A549 (cell line): ENCODE data around the gene UTP3. TPM values are rescaled to one million over a fixed set of nuclear protein-coding genes. Genes with fewer than 3 reads are reported as not detected.
"Not testable (repeated sequence)": the region's sequence is repeated elsewhere in the genome, so short reads cannot be mapped to it uniquely, and the experiment has no call there.

Source experiments
- ATAC-seq, 2 experiments: fragments of 200-7000 bp in 1 of 2; fragments of >200 bp in 1 of 2; cut with Nextera tagmentation in 1 of 2; cut with Tn5 transposase in 1 of 2; 3 replicates each; pipeline versions ENCODE4 v1.8.0 to v1.9.1; 2018 to 2020; ENCODE audit warnings: mild to moderate bottlenecking in 1 of 2, moderate library complexity in 1 of 2
- CTCF ChIA-PET: fragments of 300-600 bp; sonication (Branson Sonifier 250); formaldehyde crosslinking; extraction: SDS; loops from one replicate; lab custom pipeline; 2021; ENCODE audit warnings: antibody characterized with exemption, inconsistent platforms; lab: Yijun Ruan, JAX
- POLR2A ChIA-PET: fragments of 350-600 bp; formaldehyde crosslinking; extraction: SDS; loops from one replicate; lab custom pipeline; 2021; ENCODE audit warnings: antibody characterized with exemption, inconsistent platforms; lab: Yijun Ruan, JAX
- DNase-seq, 2 experiments: peaks; one replicate each; pipeline versions ENCODE4 v3.0.0 to v3.0.0-alpha.2; 2011 to 2016; ENCODE audit warnings: low read depth in 1 of 2, low spot score in 1 of 2
- FAIRE-seq: peaks from 2 replicates; lab custom pipeline; 2011; peaks lifted over from hg19 to GRCh38; lab: Jason Lieb, UNC
- H3K27ac ChIP-seq, 2 experiments: fragments of >200 bp; sonication (Bioruptor Twin); formaldehyde crosslinking; 3 replicates each; pipeline ENCODE4 v1.5.1; 2016 to 2017
- H3K4me1 ChIP-seq: fragments of >200 bp; sonication (Bioruptor Twin); formaldehyde crosslinking; 3 replicates; pipeline ENCODE4 v1.6.1; 2016
- H3K4me2 ChIP-seq: fragments of >200 bp; sonication (Bioruptor Twin); formaldehyde crosslinking; 3 replicates; pipeline ENCODE4 v1.6.1; 2016
- H3K4me3 ChIP-seq: fragments of >200 bp; sonication (Bioruptor Twin); formaldehyde crosslinking; 3 replicates; pipeline ENCODE4 v1.5.1; 2016
- H3K9me3 ChIP-seq: fragments of >200 bp; sonication (Bioruptor Twin); formaldehyde crosslinking; 3 replicates; pipeline ENCODE4 v1.6.1; 2016
- CEBPB ChIP-seq, 2 experiments: fragments of >200 bp in 1 of 2; sonication (Bioruptor Twin) in 1 of 2; formaldehyde crosslinking in 1 of 2; IDR thresholded peaks; 2 replicates each; pipeline ENCODE4 v1.6.1; 2012 to 2016
- CHD2 ChIP-seq: fragments of 150-350 bp; IDR thresholded peaks from 2 replicates; pipeline ENCODE4 v1.6.1; 2014; ENCODE audit warnings: low read length; ENCODE audit not compliant: partially characterized antibody
- CHD4 ChIP-seq: fragments of 200-600 bp; sonication (generic); IDR thresholded peaks from 2 replicates; pipeline ENCODE4 v1.6.1; 2016; ENCODE audit warnings: antibody characterized with exemption, mild to moderate bottlenecking, borderline replicate concordance
- FOSB ChIP-seq: fragments of 250-450 bp; sonication (Bioruptor Pico); IDR thresholded peaks from 2 replicates; pipeline ENCODE4 v1.5.0; 2020; ENCODE audit warnings: mild to moderate bottlenecking, moderate library complexity
- FOSL2 ChIP-seq, 2 experiments: fragments of 450-650 bp in 1 of 2; fragments of >200 bp in 1 of 2; sonication (Bioruptor Twin) in 1 of 2; formaldehyde crosslinking; IDR thresholded peaks; 2 replicates each; pipeline versions ENCODE4 v1.5.0 to v1.6.1; 2016 to 2020; ENCODE audit warnings: mild to moderate bottlenecking in 1 of 2, moderate library complexity in 1 of 2
- FOXS1 ChIP-seq: fragments of 250-450 bp; sonication (Bioruptor Pico); IDR thresholded peaks from 2 replicates; pipeline ENCODE4 v1.5.0; 2020; ENCODE audit warnings: mild to moderate bottlenecking, moderate library complexity
- HEYL ChIP-seq: fragments of 250-450 bp; sonication (Bioruptor Pico); IDR thresholded peaks from 2 replicates; pipeline ENCODE4 v1.8.0; 2021; ENCODE audit warnings: mild to moderate bottlenecking, moderate library complexity
- JUN ChIP-seq, 2 experiments: fragments of >200 bp; sonication (Bioruptor Twin); formaldehyde crosslinking; IDR thresholded peaks; 2 replicates in 1 of 2; 3 replicates in 1 of 2; pipeline ENCODE4 v1.6.1; 2016 to 2017
- JUNB ChIP-seq: fragments of >200 bp; sonication (Bioruptor Twin); formaldehyde crosslinking; IDR thresholded peaks from 2 replicates; pipeline ENCODE4 v1.6.1; 2016
- KDM1A ChIP-seq: fragments of 200-600 bp; sonication (generic); IDR thresholded peaks from 2 replicates; pipeline ENCODE4 v1.6.1; 2016; ENCODE audit warnings: low read depth, mild to moderate bottlenecking
- MYC ChIP-seq: IDR thresholded peaks from 2 replicates; pipeline ENCODE4 v1.6.1; 2012; ENCODE audit warnings: mild to moderate bottlenecking, inconsistent platforms, low read length, improper control_type of control experiment, borderline replicate concordance
- NPAS2 ChIP-seq: fragments of 250-450 bp; sonication (Bioruptor Pico); IDR thresholded peaks from 2 replicates; pipeline ENCODE4 v1.8.0; 2022; ENCODE audit warnings: mild to moderate bottlenecking, moderate library complexity, borderline replicate concordance
- PHF8 ChIP-seq: fragments of 200-600 bp; sonication (generic); IDR thresholded peaks from 2 replicates; pipeline ENCODE4 v1.6.1; 2016; ENCODE audit warnings: low read depth, mild to moderate bottlenecking, antibody characterized with exemption, moderate library complexity, borderline replicate concordance
- RARB ChIP-seq: fragments of 250-450 bp; sonication (Bioruptor Pico); IDR thresholded peaks from 2 replicates; pipeline ENCODE4 v1.8.0; 2021; ENCODE audit warnings: mild to moderate bottlenecking, moderate library complexity
- RNF2 ChIP-seq: fragments of 200-600 bp; sonication (generic); IDR thresholded peaks from 2 replicates; pipeline ENCODE4 v1.6.1; 2016; ENCODE audit warnings: low read depth, mild to moderate bottlenecking, antibody characterized with exemption, moderate library complexity, borderline replicate concordance
- SREBF2 ChIP-seq: fragments of 450-650 bp; IDR thresholded peaks from 2 replicates; pipeline ENCODE4 v1.6.1; 2014; ENCODE audit warnings: mild to moderate bottlenecking, moderate library complexity
- TP53 ChIP-seq: fragments of 250-450 bp; sonication (Bioruptor Pico); IDR thresholded peaks from 2 replicates; pipeline ENCODE4 v1.5.0; 2021; ENCODE audit warnings: mild to moderate bottlenecking, moderate library complexity
- WGBS: methylation state at CpG from one replicate; pipeline ENCODE4 v1.1.6; 2017; ENCODE audit errors: missing lambda C conversion rate; 5-methylcytosine and 5-hydroxymethylcytosine counted together
- polyA plus RNA-seq, 4 experiments: library from polyadenylated mRNA; depleted of rRNA in 3 of 4; stranded (reverse); fragments of >200 nt; fragmentation: RNase III in 1 of 4; extraction: RNeasy Plus Mini Kit Qiagen cat#74134 plus additional on column Dnase treatment in 1 of 4; gene quantifications; 2 replicates in 3 of 4; 3 replicates in 1 of 4; pipeline ENCODE4 v1.2.3, GENCODE V29; 2011 to 2017
- TF ChIP-seq, protein P1 (sequence below): fragments of >200 bp; sonication (Bioruptor Twin); formaldehyde crosslinking; IDR thresholded peaks from 3 replicates; pipeline ENCODE4 v1.5.1; 2016
- TF ChIP-seq, protein P2 (sequence below): fragments of >200 bp; sonication (Bioruptor Twin); formaldehyde crosslinking; IDR thresholded peaks from 3 replicates; pipeline ENCODE4 v1.6.1; 2016

The UTP3 gene
- polyA plus RNA-seq, 2 of the 4 experiments (the other 2 are of a cell fraction): 24.8 to 44.6 TPM

DNA sequence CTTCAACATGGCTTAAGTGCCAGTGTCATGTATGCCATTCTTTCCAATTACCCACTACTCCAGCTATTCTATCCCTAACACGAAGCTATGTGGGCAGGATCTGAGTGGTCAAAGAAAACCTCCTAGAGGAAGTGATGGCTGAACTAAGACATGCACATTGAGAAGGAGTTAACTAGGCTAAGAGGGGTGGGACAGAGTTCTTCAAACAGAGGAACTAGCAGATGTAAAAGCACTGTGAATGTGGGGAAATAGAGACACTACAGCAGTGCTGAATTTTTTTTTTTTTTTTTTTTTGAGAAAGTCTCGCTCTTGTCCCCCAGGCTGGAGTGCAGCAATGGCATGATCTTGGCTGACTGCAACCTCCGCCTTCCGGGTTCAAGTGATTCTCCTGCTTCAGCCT lies 28.2 kb upstream of the UTP3 start:
- FAIRE-seq: no peak

DNA sequence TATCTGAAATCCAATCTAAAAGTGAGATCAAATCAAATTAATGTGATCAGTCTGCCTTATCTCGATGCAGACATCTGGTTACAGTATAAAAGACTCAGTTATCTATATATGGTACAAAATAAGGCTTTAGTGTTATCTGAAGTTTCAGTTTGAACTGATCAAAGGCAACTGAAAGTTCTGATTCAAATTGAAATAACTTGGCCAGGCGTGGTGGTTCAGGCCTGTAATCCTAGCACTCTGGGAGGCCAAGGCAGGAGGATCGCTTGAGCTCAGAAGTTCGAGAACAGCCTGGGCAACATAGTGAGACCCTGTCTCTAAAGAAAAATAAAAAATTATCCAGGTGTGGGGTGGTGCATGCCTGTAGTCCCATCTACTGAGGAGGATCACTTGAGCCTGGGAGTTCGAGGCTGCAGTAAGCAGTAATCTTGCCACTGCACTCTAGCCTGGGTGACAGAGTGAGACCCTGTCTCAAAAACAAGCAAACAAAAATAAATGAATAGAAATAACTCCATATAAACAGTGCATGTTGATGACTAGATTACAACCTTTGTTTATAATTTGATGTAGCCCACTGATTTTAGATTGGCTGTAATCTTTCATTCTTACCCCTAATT lies 26.9 kb upstream of the UTP3 start:
- DNase-seq, POLR2A ChIA-PET, H3K27ac ChIP-seq, ATAC-seq, H3K9me3 ChIP-seq, H3K4me3 ChIP-seq, H3K4me2 ChIP-seq, H3K4me1 ChIP-seq, FAIRE-seq, CTCF ChIA-PET: not testable (repeated sequence)
- WGBS: 74% methylated on average over 5 of the region's 5 CpGs

More for the DNA sequence above, 28.2 kb upstream of the UTP3 start:
- no peak for TF ChIP-seq CHD2
- TF ChIP-seq, protein P1, sequence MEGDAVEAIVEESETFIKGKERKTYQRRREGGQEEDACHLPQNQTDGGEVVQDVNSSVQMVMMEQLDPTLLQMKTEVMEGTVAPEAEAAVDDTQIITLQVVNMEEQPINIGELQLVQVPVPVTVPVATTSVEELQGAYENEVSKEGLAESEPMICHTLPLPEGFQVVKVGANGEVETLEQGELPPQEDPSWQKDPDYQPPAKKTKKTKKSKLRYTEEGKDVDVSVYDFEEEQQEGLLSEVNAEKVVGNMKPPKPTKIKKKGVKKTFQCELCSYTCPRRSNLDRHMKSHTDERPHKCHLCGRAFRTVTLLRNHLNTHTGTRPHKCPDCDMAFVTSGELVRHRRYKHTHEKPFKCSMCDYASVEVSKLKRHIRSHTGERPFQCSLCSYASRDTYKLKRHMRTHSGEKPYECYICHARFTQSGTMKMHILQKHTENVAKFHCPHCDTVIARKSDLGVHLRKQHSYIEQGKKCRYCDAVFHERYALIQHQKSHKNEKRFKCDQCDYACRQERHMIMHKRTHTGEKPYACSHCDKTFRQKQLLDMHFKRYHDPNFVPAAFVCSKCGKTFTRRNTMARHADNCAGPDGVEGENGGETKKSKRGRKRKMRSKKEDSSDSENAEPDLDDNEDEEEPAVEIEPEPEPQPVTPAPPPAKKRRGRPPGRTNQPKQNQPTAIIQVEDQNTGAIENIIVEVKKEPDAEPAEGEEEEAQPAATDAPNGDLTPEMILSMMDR: no peak
- no peak for TF ChIP-seq MYC
- no peak for TF ChIP-seq FOSL2 (IDR thresholded peaks at IDR 0.05)
- no peak for TF ChIP-seq FOSL2 (CRISPR knock-in tag; IDR thresholded peaks at IDR 0.05)
- no peak for TF ChIP-seq NPAS2 (CRISPR knock-in tag)
- TF ChIP-seq PHF8: no peak
- no peak for TF ChIP-seq JUNB
- TF ChIP-seq RARB (CRISPR knock-in tag): no peak
- TF ChIP-seq RNF2: no peak
- TF ChIP-seq, protein P2, sequence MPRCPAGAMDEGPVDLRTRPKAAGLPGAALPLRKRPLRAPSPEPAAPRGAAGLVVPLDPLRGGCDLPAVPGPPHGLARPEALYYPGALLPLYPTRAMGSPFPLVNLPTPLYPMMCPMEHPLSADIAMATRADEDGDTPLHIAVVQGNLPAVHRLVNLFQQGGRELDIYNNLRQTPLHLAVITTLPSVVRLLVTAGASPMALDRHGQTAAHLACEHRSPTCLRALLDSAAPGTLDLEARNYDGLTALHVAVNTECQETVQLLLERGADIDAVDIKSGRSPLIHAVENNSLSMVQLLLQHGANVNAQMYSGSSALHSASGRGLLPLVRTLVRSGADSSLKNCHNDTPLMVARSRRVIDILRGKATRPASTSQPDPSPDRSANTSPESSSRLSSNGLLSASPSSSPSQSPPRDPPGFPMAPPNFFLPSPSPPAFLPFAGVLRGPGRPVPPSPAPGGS: no peak
- no peak for TF ChIP-seq FOSB
- TF ChIP-seq JUN (IDR thresholded peaks at IDR 0.05): no peak
- TF ChIP-seq FOXS1: no peak
- TF ChIP-seq HEYL: no peak
- no peak for TF ChIP-seq KDM1A
- no peak for DNase-seq
- H3K9me3 ChIP-seq: no peaks in the 10 kb centered on the region
- POLR2A ChIA-PET: no interaction called here
- no peak for ATAC-seq
- CTCF ChIA-PET: interaction anchor here (0.7 kb wide), 1 partner anchor 82 kb away, joined by 6 read pairs; no protein-coding TSS in a partner anchor
- WGBS: 84% methylated on average over 4 of the region's 4 CpGs
- H3K4me3 ChIP-seq: no peak overlapping the region
- peaks cover under 1% of the 10 kb centered on the region; the same call in 2 of the 3 replicates for H3K4me1 ChIP-seq
- no peak overlapping the region for H3K27ac ChIP-seq
- H3K4me2 ChIP-seq: no peak overlapping the region

DNA sequence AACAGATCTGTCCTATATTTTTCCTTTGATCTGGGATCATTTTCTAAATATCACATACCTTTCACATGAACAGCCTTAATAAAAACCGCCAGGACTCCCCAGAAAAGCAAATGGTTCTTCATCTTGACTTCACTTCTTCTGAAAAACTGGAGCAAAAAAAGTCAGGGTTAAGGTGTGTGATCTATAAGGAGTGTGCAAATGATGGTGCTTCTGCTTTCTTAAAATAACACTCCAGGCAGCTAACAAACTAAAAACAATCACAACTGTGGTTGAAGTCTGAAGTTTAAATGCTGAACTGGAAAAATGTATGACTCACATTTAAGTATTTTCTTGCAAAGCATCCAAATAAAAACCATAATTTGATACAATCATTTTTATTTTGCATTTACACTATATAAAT lies 22.0 kb upstream of the UTP3 start, which contains the start of gene JCHAIN:
JCHAIN (minus strand) TSS at position 140 of the 400 bp plus-strand sequence; CDS start at position 122, 18 bp downstream.
- TF ChIP-seq SREBF2 (no peak), FOSL2 (IDR thresholded peaks at IDR 0.05) (no peak), FOSL2 (CRISPR knock-in tag; IDR thresholded peaks at IDR 0.05) (no peak), TP53 (CRISPR knock-in tag) (no peak), CEBPB (IDR thresholded peaks at IDR 0.05) (no peak), CHD4 (no peak), KDM1A (no peak), MYC (no peak)
- 38% methylated on average over 1 of the region's 1 CpG for WGBS
- H3K4me2 ChIP-seq: no peak within 1 kb of the TSS
- ChIA-PET POLR2A (no interaction called here), CTCF (interaction anchor here (1.6 to 2.0 kb wide), 2 partner anchors 14 to 21 kb away, joined by 4 to 7 read pairs; no protein-coding TSS in a partner anchor)
- no peak within 1 kb of the TSS for H3K27ac ChIP-seq
- FAIRE-seq (no peak), ATAC-seq (no peak), DNase-seq (no peak)
- peaks cover 33% of the 10 kb centered on the region for H3K4me1 ChIP-seq
- H3K4me3 ChIP-seq: no peak within 1 kb of the TSS
- H3K9me3 ChIP-seq: no peaks in the 10 kb centered on the region
